Measurements from ENCODE around the gene TOM1L2. TPM values are rescaled to one million over a fixed set of nuclear protein-coding genes. Genes with fewer than 3 reads are reported as not detected.

TOM1L2 gene
- total and polyA plus RNA-seq, 2 of the 4 experiments (the other 2 are of a cell fraction): 34.4 to 51.7 TPM

GRCh38 chr17:17919169-17920107, 52.8 kb downstream of the TOM1L2 start (continued):
- no peak for TF ChIP-seq ELK1 (IDR thresholded peaks at IDR 0.05; ENCODE audit: borderline replicate concordance, low read depth, low read length)

- Histone ChIP-seq H2AFZ (replicated peaks; ENCODE audit: low read length, poor library complexity) (no peak overlapping the region), H3K9me3 (ENCODE audit: control insufficient read depth, insufficient read depth, low read length) (no peaks in the 10 kb centered on the region), H4K5ac (ENCODE audit: low read depth, low read length) (no peak overlapping the region), H2BK120ac (ENCODE audit: low read depth, low read length) (no peak overlapping the region), H3K4me2 (ENCODE audit: low read depth, low read length) (no peak overlapping the region), H3K27me3 (ENCODE audit: control insufficient read depth, insufficient read depth, low read length) (no peaks in the 10 kb centered on the region), H3K9me1 (ENCODE audit: insufficient read depth, low read length) (peaks cover 16% of the 10 kb centered on the region), H3K56ac (ENCODE audit: extremely low read depth, insufficient read depth, low read length) (no peak overlapping the region), H3K23ac (ENCODE audit: low read depth, low read length) (no peak overlapping the region), H3K36me3 (ENCODE audit: control insufficient read depth, insufficient read depth, low read length) (no peaks in the 10 kb centered on the region), H2AK5ac (ENCODE audit: low read depth, low read length) (no peak overlapping the region), H3K4me1 (ENCODE audit: control insufficient read depth, insufficient read depth, low read length) (peaks cover 27% of the 10 kb centered on the region), H4K8ac (ENCODE audit: low read depth in 2 of 2, low read length in 2 of 2) (no peak overlapping the region), H4K91ac (ENCODE audit: insufficient read depth, low read depth, low read length) (no peak overlapping the region), H3K14ac (replicated peaks; ENCODE audit: low read depth, low read length) (no peak overlapping the region), H3K18ac (ENCODE audit: low read depth, low read length) (no peak overlapping the region), H3K4ac (ENCODE audit: low read depth, low read length) (no peak overlapping the region), H4K20me1 (ENCODE audit: insufficient read depth, low read length) (no peaks in the 10 kb centered on the region), H2BK20ac (ENCODE audit: low read depth, low read length) (no peak overlapping the region), H2BK15ac (ENCODE audit: low read depth, low read length) (no peak overlapping the region), H3K9ac (ENCODE audit: low read depth, low read length) (no peak overlapping the region), H3K4me3 (ENCODE audit: insufficient read depth, low read depth, low read length) (no peak overlapping the region), H3K27ac (ENCODE audit: insufficient read depth, low read length) (no peak overlapping the region), H2BK5ac (ENCODE audit: low read depth, low read length, poor library complexity, severe bottlenecking) (no peak overlapping the region), H2AK9ac (replicated peaks; ENCODE audit: low read depth, low read length, poor library complexity) (no peak overlapping the region), H3K79me1 (ENCODE audit: low read depth in 1 of 2, low read length in 2 of 2) (peaks cover 17 to 52% of the 10 kb centered on the region in 2 experiments)
- dilution Hi-C loops (cut with HindIII; ENCODE audit: low sequenced_read_pairs, unreplicated experiment) (no loop called here), in situ Hi-C loops (cut with MboI; ENCODE audit: low sequenced_read_pairs) (no loop called here), intact Hi-C loops (cut with micrococcal nuclease) (no loop called here)
- no TSS peak for BruUV-seq (replicated peaks)
- CTCF ChIA-PET: interaction anchor here (1.3 to 2.7 kb wide), 2 partner anchors 26 to 43 kb away, joined by 3 to 15 read pairs; no protein-coding TSS in a partner anchor
- ATAC-seq (ENCODE audit: low read depth) (no peak), DNase-seq (no peak)
- POLR2A ChIA-PET (ENCODE audit: unreplicated experiment): no interaction called here
- TF ChIP-seq BHLHE40 (IDR thresholded peaks at IDR 0.05; ENCODE audit: low read depth, low read length): no peak
- TF ChIP-seq ELK1 (IDR thresholded peaks at IDR 0.05; ENCODE audit: borderline replicate concordance, low read depth, low read length): no peak
- no peak for TF ChIP-seq MAFK (IDR thresholded peaks at IDR 0.05; ENCODE audit: low read depth, low read length)
- TF ChIP-seq POLR2A (IDR thresholded peaks at IDR 0.05; ENCODE audit: low read depth, low read length): no peak
- no peak for TF ChIP-seq SMC3 (IDR thresholded peaks at IDR 0.05; ENCODE audit: low read depth, low read length)
- no peak for TF ChIP-seq CTCF (conservative IDR thresholded peaks at IDR 0.05; ENCODE audit: low read depth, low read length)
- TF ChIP-seq RCOR1 (IDR thresholded peaks at IDR 0.05; ENCODE audit: insufficient replicate concordance, low read length): no peak
- TF ChIP-seq RFX5 (IDR thresholded peaks at IDR 0.05; ENCODE audit: low read depth, low read length): no peak
- TF ChIP-seq CHD1 (IDR thresholded peaks at IDR 0.05; ENCODE audit: low read depth, low read length): no peak
- no peak for TF ChIP-seq USF2 (IDR thresholded peaks at IDR 0.05; ENCODE audit: low read depth, low read length)
Observed at GRCh38 chr17:17917394-17917793, 54.8 kb downstream of the TOM1L2 start.

Measured in IMR-90 (cell line).